GM18907 (cell line): ENCODE measurements around the gene PMP22.
"Not testable (repeated sequence)": the region's sequence is repeated elsewhere in the genome, so short reads cannot be mapped to it uniquely, and the experiment has no call there.

ENCODE experiments used
- ATAC-seq: cut with Tn5 transposase; IDR thresholded peaks from one replicate; pipeline ENCODE4 v1.9.1; 2021; ENCODE audit warnings: mild to moderate bottlenecking, moderate library complexity; ENCODE audit not compliant: unreplicated experiment

The PMP22 gene

DNA sequence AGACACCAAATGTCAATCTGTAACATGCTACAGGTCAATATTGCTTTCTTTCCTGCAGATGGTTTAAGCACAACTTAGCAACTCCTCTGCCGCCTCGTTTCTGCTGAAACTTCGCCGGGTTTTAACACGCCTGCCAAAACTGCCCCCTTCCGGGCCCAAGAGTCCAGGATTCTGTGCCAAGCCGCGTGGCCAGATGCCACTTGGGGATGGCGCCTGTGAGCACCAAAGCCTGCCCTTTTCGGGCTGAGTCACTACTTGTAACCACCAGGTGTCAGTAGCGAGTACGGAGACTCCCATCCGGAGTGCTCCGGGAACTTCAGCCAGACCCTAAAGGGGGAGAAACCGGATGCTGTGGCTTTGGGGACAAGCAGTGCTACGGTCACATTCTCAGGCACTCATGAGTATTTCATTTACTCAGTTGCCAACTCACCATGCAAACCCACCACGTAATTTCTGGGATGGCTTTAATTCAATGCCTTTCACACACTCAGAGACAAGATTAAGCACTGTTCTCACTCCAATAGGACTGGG lies 7.8 kb downstream of the PMP22 start:
- ATAC-seq = peak; percentile 90

DNA sequence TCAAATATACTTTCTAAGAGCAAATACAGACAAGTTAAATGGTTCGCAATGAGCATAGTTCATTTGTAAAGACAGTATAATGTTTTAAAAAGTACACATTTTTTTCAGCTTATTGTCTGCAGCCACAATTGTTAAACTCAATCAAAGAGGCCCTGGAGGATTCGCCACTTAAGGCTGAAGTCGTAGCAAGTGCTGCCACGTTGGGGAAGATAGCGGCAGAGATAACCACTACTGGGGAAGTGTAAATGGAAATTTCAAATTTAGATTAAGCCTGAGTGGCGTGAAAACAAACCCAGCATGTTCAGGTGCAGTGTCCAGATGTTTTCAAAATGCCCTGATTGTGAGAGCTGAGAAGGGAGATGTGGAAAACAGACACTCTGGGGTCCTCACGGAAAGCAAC lies 8.4 kb downstream of the PMP22 start:
- no peak for ATAC-seq

DNA sequence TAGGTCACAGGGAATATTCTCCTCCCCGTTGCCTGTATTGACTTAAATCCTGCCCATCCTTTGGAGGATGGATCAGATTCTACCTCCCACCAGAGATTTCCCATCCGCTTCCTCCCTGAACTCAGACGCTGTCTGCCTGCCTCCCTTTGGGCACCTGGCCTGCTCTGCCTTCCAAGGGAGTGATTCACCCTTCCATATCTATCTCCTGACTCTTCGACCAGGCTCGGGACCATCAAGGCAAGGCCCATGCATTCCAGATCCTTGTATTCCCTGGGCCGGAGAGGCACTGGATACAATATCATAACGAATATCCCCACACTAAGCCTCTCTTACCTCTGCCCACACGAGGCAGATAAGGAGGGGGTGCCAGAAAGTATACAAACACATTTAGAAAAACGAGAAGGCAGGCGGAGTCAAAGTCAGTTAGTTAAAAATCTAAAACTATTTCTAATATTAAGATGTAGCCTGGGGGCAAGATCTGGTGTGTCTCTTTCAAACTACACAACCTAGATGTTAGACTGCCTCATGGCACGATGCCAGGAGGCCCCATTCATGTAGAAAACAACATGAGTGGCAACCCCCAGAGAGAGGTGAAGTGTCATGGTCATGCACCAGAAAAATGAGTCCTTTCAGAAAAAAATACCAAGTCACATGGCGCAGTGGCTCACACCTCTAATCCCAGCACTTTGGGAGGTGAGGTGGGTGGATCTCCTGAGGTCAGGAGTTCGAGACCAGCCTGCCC lies 9.2 kb downstream of the PMP22 start:
- no peak for ATAC-seq

DNA sequence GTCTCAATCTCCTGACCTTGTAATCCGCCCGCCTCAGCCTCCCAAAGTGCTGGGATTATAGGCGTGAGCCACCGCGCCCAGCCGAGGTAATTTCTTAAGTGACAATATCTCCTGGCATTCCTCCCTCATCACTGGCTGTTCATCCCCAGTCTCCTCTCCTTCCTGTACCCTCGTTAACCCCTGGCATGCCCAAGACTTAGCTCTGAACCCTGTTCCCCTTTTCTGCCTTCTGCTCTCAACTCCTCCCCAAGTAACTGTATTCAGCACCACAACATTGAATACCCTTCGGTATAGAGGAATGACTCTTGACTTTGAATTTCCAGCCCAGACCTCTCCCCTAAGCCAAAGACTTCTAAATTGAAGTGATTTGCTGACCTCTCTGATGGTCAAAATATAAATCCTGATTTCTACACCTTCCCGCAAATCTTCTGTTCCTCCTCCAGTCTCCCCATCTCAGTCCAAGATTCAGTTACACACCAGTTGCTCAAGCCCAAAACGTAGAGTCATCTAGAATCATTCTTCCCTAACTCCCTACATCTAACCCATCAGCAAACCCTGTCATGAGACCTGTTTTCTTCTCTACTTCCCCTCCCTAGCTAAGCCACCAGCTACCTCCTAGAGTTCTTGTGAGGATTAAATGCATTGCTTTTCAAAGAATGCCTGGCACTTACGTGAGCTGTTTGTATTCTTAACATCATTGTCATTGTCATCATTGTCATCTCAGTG lies 14.8 kb downstream of the PMP22 start:
- no peak for ATAC-seq

DNA sequence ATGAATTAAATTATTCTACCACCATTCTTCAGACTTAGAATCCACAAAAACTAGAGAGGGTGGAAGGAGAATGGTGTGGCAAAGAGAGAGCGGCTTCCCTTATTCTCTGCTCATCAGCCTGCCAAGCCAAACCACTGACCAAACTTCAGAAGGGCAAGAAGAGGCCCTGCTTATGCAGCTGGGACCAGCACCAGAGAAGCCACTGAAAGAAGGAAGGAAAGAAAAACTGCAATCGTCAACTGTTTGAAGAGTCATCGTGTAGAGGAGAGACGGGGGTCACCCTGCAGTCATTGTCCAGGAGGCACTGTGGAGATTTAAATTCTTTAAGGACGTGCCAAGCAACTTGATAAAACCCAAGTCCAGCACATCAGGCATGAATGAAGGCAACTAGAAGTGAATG lies 15.6 kb downstream of the PMP22 start:
- no peak for ATAC-seq

DNA sequence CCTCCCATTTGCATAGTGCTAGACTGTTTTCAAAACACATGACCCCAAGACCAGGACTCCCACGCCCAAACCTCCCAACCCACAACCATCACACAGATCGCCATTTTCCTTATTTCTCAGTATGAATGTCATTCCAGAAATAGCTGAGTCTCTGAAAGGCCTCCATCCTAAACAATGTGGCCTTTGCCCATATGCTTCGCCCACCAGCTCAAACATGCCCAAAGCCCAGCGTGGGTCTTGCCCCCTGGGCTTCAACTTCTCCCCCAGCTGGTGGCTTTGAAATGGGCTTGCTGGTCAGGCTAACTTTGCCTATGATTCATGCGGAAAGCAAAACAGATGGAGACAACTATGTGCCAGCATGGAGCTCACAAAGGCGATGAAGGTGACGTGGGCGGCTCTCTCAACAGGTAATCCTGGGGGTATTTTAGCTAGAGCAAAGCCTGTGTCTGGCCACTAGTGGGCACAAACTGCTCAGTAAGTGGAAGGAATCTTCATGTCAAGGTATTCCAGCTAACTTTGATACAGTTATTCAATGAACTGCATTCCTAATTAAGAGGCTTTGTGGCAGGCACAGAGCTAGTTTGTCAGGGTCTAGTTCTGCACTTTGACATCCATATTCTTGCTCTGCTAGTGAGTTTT lies 17.1 kb downstream of the PMP22 start:
- ATAC-seq = no peak

DNA sequence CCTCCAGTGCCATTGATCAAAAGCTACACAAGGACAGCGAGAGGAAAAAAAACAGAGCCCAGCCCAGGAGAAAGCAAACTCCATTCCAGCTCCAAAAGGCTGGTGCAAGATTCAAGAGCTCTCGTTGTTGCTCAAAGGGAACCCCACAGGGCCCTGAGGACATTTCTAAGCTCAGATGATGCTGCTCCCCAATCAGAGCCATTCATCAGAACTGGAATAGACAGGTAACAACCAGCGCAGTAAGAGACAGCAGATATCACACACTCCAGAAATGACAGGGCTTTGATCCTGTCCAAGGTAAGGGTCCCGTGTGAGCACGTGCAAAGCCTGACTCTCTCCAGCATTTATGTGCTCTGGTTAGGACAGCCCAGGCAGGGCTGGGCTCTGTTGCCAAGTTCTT lies 20.1 kb downstream of the PMP22 start:
- no peak for ATAC-seq

DNA sequence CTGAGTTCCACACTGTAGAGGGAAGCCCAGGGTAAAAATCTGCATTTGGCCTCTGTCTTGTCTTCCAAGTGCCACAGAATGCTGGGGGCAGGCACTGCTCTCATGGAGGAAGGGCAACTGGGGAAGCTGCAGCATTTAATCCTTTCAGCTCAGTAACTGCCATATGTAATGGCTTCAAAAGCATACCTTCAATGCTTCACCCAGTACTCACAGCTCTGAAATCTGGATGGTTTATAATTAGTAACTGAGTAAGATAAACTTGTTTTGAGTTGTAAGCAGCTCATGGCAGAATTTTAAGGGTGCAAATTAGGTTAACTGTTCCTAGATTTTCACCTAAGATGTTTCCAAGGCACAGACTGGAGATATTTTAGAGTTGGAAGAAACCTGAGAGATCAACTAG lies 24.5 kb downstream of the PMP22 start:
- no peak for ATAC-seq

DNA sequence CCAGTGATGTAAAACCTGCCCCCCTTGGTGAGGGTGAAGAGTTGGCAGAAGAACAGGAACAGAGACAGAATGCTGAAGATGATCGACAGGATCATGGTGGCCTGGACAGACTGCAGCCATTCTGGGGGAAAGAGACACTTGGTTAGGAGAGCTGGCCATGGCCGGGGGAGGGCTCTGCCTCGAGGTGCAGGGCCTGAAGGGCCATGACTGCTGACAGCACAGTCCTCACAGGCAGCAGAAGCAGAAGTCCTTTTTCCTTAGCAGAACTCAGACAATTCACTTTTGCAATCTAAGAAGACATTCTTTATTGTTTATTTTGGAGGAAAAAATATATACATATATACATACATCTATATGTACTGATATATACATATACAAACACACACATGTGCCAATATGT lies 25.6 kb downstream of the PMP22 start:
- ATAC-seq = no peak

DNA sequence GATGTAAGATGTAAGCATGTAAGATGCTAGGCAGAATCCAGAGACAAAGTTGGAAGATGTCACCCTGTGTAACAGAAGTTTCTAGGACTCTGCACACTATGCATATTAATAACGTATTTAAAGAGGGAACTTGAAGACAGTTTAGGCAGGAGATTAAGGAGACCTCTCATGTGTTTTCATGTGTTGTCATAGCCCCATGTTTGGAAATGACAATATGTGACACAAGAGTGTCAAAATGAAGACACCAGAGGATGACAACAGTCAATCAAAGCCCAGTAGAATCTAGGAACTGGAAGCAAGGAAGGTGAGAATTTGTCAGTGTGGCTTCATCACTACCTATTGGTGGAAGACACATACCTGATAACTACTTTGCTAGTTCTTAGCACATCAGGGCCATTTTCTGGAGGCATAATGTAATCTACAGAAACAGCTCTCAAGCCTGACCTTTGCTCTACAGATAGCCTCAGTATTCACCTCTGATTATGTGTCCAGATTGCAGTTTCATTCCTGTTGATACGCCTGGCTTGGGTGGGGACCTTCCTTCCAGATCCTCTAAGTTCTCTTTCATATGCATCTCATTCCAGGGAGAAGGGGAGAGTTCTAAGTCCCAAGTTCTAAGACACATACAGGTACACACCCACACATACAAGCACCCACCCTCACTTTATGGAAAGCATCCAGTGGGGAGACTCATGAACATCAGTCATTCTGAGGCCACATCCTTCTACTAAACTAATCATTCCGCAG lies 26.3 kb downstream of the PMP22 start:
- no peak for ATAC-seq

DNA sequence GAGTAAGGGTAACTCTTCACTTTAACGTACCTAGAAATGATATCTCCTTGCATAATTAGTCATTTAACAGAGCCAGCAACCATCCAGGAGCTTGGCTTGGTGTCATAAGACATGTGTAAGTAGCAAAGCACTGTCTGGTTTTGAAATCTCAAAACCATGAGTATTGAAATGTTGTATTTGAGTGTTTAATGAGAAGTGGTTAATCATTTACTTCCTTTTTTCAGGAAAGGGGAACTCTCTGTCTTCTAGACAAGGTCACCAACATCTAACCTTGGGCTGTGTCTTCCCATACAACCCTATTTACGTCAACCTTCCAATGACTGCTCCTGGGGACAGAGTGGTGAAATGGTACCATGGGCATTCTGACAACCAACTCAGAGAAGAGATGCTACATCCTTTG lies 27.1 kb downstream of the PMP22 start:
- no peak for ATAC-seq

DNA sequence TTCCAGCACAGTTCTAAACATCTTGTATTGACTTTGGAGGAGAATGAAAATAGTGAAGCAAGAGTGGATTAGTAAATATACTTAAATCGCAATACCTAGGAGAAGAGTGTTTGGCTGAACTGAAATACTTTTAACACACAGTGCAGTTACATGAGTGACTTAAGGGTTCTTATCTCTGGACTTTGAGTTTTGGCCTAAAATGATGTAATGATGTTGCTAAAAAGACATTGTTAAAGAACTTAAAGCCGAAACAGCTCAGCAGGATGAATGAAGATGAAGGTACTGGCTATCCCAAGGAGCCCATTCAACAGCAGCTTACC lies 28.1 kb downstream of the PMP22 start:
- ATAC-seq = no peak

DNA sequence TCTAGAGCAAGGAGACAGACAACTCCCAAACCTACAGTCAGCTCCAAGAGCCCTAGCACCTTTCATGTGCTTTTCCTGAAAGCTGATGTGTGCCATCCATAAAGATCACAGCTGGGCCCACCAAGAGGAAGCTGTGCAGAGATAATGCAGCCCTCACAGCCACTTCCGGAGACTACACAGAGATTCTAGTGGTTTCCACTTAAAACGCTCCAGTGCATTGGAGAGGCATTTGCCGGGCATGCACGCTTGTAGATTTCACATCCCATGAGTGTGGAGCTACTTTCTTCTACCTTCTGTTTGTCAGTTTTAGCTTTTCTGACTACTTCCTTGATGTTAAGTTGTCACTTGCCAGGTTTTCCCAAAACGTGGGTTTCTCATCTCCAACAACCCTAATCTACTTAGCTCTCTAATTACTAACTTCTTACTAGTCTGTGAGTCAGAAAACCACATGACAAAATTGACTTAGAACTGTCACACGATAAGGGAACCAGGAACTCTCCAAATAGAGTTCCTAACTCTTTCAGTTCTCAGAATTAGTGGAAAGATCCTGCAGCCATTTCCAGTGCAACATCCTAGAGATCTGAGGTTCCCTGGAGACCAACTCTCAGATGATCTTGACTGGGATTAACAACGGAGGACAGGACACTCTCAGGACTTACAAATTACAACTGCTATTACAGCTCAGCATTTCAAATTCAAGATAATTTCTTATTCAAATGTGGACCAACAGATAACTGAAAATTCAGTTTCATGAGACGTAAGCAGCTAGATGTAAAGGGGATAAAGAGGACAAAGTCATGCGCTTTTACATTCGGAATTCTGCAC lies 28.6 kb downstream of the PMP22 start:
- no peak for ATAC-seq

DNA sequence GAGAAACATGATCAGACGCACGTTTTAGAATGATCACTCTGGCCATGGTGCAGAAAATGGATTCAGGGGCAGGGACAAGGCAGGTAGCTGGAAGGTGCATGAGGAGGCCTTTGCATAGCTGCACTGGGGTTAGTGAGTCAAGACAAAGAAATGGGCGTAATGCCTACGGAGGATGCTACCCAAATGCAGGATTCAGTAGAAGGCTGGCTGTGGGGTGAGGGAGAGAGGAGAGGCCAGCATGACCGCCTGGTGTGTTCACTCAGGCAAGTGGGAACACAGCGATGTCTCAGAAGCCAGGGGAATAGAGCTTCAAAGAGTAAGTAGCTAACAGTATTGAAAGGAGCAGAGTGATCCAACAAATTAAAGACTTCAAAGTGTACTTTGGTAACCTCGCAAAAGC lies 31.2 kb downstream of the PMP22 start:
- ATAC-seq = no peak

DNA sequence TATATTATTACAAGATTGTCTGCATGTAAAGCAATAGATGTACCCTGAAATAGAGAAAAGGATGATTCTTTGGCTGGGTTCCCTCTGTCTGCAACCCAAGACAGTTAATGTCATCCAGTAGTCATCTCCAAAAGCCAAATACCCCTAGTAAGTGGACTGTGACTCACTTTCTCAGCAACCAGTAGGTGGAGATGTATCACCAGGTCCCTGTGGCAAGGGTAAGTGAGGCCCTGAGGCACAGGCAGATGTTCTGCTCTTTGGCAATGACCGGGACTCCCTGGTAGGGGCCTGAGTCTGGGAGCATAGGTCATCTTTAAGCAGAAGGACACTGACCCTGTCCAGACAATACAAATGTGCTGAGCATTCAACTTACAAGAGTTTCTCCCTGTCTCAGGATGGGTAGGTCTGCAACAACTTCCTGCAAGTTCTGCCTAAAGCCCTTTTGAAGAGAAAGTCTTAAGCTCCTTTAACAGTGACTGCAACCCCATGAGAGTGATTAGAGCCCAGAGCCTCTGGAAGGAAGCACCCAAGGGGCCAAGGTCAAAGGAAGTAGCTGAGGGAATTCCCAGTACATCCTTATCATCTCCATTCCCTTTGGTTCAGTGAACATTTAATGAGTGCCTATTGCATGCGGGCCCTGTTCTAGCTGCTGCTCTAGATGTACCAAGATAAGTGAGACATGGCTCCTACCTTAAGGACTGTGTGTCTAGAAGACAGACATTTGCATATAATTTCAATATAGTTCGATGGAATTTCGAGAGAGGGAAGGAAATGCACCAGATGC lies 31.9 kb downstream of the PMP22 start:
- ATAC-seq = no peak

DNA sequence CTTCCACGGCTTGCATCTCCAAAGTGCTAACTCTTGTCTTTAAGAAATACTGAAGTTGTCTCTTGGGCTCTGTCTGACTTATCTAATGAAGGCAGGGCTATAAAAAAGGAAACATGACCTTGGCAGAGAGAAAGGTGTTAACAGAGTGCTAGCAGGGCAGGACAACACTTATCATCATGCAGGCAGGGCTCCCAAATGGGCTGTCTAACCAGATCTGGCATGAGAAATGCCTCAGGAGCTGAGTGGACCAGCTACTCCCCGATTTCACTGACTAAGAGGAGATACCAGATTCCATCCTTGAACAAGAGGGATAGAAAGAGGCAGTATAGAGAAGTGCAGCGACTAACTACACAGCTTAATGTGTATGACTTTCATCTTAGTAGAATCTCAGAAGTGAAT lies 32.6 kb downstream of the PMP22 start:
- no peak for ATAC-seq

DNA sequence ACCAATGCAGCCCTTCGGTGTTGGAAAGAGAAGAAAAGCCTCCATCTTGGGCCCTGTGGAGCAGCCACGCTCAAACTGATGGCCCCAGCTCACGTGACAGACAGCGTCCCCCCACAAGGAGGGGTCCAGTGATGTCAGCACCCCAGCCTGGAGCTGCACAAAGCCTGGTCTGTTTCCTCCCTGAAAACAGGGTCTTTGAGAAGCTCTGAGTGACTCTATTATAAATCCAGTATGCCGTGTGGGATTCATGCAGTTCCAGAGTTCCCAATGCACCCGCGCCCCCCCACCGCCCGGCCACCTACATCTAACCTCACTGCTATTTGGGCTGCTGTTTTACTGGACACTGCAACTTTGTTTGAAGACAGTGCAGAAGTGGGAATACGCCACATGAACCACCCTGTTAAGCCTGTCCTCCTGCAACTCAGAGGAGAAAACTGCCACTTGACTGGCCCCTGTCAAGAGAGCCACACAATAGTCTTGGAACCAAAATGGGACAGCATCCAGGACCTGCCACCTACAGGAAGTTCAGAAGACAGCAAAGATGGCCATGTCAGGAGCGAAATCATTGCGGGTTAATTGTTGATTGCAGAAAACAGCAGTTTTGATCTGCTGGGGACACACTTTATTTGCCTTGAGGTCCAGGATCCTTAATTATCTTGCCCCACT lies 33.1 kb downstream of the PMP22 start:
- no peak for ATAC-seq

DNA sequence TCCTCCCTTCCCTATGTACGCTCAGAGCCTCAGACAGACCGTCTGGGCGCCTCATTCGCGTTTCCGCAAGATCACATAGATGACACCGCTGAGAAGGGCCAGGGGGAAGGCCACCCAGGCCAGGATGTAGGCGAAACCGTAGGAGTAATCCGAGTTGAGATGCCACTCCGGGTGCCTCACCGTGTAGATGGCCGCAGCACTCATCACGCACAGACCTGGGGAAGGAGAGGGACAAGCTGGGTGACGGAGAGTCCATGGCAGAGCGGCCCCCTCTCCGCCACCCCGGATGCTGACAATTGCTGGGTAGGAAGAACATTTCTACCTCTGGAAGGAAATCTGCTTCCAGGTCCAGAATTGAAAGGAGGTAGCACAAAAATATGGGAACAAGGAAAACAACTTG lies 34.3 kb downstream of the PMP22 start:
- ATAC-seq = no peak

DNA sequence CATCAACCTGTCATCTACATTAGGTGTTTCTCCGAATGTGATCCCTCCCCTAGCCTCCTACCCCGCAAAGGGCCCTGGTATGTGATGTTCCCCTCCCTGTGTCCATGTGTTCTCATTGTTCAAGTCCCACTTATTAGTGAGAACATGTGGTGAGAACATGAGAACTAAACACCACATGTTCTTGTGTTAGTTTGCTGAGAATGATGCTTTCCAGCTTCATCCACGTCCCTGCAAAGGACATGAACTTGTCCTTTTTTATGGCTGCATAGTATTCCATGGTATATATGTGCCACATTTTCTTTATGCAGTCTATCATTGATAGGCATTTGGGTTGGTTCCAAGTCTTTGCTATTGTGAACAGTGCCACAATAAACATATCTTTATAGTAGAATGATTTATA lies 43.3 kb downstream of the PMP22 start:
- not testable (repeated sequence) for ATAC-seq
